OCI-LY1 (cell line): Measurements from ENCODE around the gene SQSTM1.

Experiments used
- H2AFZ ChIP-seq: fragments of 200-600 bp; sonication (generic), shearing (Covaris generic); 2 replicates; pipeline ENCODE4 v1.6.0; 2014; ENCODE audit warnings: antibody characterized with exemption, mild to moderate bottlenecking, low read length
- H3F3A ChIP-seq: fragments of 200-600 bp; sonication (generic), shearing (Covaris generic); 2 replicates; pipeline ENCODE4 v1.6.0; 2014; ENCODE audit warnings: mild to moderate bottlenecking, antibody characterized with exemption, low read length, moderate library complexity; ENCODE audit not compliant: insufficient read depth
- H3K27ac ChIP-seq: fragments of 200-600 bp; sonication (generic); 2 replicates; pipeline ENCODE4 v1.5.1; 2014; ENCODE audit warnings: low read length, mixed run types, mild to moderate bottlenecking, low read depth; ENCODE audit not compliant: poor library complexity, severe bottlenecking
- H3K27me3 ChIP-seq: fragments of 200-600 bp; sonication (generic); 2 replicates; pipeline ENCODE4 v1.6.0; 2014; ENCODE audit warnings: antibody characterized with exemption, mild to moderate bottlenecking, low read length, moderate library complexity; ENCODE audit not compliant: insufficient read depth
- H3K36me3 ChIP-seq: fragments of 200-600 bp; sonication (generic); 2 replicates; pipeline ENCODE4 v1.6.1; 2014; ENCODE audit warnings: mild to moderate bottlenecking, antibody characterized with exemption, low read length, moderate library complexity, mixed read lengths; ENCODE audit not compliant: insufficient read depth
- H3K4me1 ChIP-seq: fragments of 200-600 bp; sonication (generic); 2 replicates; pipeline ENCODE4 v1.5.1; 2014; ENCODE audit warnings: mild to moderate bottlenecking, low read length, moderate library complexity; ENCODE audit not compliant: insufficient read depth, severe bottlenecking
- H3K4me2 ChIP-seq: fragments of 200-600 bp; sonication (generic), shearing (Covaris generic); 2 replicates; pipeline ENCODE4 v1.6.1; 2014; ENCODE audit warnings: low read length
- H3K4me3 ChIP-seq: fragments of 200-600 bp; sonication (generic); 2 replicates; pipeline ENCODE4 v1.5.1; 2014; ENCODE audit warnings: low read length, low read depth, mild to moderate bottlenecking, mixed read lengths; ENCODE audit not compliant: poor library complexity, severe bottlenecking
- H3K79me2 ChIP-seq: fragments of 200-600 bp; shearing (Covaris generic); 2 replicates; pipeline ENCODE4 v1.6.1; 2016; ENCODE audit warnings: mixed run types, low read length, mixed read lengths; ENCODE audit not compliant: insufficient read depth
- H3K9ac ChIP-seq: fragments of 200-600 bp; sonication (generic), shearing (Covaris generic); 2 replicates; pipeline ENCODE4 v1.6.1; 2014; ENCODE audit warnings: mild to moderate bottlenecking, low read length, mixed read lengths
- H3K9me2 ChIP-seq: fragments of 200-600 bp; sonication (generic), shearing (Covaris generic); 2 replicates; pipeline ENCODE4 v1.6.1; 2014; ENCODE audit warnings: low read depth, mild to moderate bottlenecking, low read length, mixed read lengths
- H3K9me3 ChIP-seq: fragments of 200-600 bp; shearing (Covaris generic); 2 replicates; pipeline ENCODE4 v1.6.1; 2014; ENCODE audit warnings: low read length, mixed read lengths
- H4K20me1 ChIP-seq: fragments of 200-600 bp; sonication (generic), shearing (Covaris generic); 2 replicates; pipeline ENCODE4 v1.6.0; 2016; ENCODE audit warnings: mild to moderate bottlenecking, low read length; ENCODE audit not compliant: insufficient read depth
- EZH2 ChIP-seq: fragments of 200-600 bp; sonication (generic), shearing (Covaris generic); IDR thresholded peaks from 2 replicates; pipeline ENCODE4 v1.8.0; 2017; ENCODE audit warnings: borderline replicate concordance, mixed run types, mild to moderate bottlenecking, antibody characterized with exemption, low read length, moderate library complexity, mixed read lengths
- TF ChIP-seq, protein P1 (sequence below): fragments of 200-600 bp; sonication (generic), shearing (Covaris generic); IDR thresholded peaks from 2 replicates; pipeline ENCODE4 v1.5.1; 2017; ENCODE audit warnings: mild to moderate bottlenecking, antibody characterized with exemption, low read length, moderate library complexity, mixed read lengths

Gene SQSTM1

DNA sequence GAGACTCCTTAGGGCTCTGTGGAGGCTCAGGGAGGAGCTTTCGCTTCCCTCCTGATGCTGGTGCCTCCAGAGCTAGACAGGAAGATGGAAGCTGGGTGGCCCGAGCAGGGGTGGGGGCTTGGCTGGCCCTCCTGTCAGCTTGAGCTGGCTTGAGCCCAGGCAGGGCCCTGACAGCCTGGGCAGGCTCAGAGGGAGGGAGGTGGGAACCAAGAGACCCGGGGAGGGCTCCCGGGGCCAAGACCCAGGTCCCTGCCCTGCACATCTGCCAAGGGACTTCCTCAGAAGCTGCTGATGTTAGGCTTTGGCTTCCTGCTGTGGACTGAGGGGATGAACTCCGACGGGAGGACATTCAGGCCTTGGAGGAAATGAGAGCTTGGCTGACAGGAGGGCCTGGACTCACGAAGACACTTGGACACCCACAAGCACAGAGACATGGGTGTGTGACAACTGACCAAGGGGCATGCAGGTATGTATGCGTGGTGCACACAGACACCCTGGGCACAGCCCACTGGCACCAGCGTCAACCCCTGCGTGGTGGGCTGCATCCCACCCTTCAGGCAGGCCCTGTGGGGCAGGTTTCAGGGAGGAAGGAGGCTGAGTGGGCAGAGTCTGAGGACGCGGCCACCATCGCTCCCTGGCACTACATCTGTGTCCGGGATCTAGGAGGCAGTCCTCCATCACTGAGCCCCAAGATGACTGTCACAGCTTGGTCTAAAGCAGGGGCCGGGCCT is 28.7 kb upstream of the SQSTM1 start:
- H3K79me2 ChIP-seq: no peaks in the 10 kb centered on the region
- no peaks in the 10 kb centered on the region for H3K36me3 ChIP-seq
- no peaks in the 10 kb centered on the region for H3K9me2 ChIP-seq
- no peak overlapping the region for H3K27ac ChIP-seq
- no peak overlapping the region for H2AFZ ChIP-seq
- no peaks in the 10 kb centered on the region for H3K27me3 ChIP-seq
- TF ChIP-seq EZH2: no peak
- TF ChIP-seq, protein P1, sequence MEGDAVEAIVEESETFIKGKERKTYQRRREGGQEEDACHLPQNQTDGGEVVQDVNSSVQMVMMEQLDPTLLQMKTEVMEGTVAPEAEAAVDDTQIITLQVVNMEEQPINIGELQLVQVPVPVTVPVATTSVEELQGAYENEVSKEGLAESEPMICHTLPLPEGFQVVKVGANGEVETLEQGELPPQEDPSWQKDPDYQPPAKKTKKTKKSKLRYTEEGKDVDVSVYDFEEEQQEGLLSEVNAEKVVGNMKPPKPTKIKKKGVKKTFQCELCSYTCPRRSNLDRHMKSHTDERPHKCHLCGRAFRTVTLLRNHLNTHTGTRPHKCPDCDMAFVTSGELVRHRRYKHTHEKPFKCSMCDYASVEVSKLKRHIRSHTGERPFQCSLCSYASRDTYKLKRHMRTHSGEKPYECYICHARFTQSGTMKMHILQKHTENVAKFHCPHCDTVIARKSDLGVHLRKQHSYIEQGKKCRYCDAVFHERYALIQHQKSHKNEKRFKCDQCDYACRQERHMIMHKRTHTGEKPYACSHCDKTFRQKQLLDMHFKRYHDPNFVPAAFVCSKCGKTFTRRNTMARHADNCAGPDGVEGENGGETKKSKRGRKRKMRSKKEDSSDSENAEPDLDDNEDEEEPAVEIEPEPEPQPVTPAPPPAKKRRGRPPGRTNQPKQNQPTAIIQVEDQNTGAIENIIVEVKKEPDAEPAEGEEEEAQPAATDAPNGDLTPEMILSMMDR: no peak
- H3K9me3 ChIP-seq: no peaks in the 10 kb centered on the region
- H3F3A ChIP-seq: no peaks in the 10 kb centered on the region
- H4K20me1 ChIP-seq: no peaks in the 10 kb centered on the region
- H3K9ac ChIP-seq: no peak overlapping the region
- no peak overlapping the region for H3K4me2 ChIP-seq
- H3K4me1 ChIP-seq: peaks cover 21% of the 10 kb centered on the region
- H3K4me3 ChIP-seq: no peak overlapping the region

DNA sequence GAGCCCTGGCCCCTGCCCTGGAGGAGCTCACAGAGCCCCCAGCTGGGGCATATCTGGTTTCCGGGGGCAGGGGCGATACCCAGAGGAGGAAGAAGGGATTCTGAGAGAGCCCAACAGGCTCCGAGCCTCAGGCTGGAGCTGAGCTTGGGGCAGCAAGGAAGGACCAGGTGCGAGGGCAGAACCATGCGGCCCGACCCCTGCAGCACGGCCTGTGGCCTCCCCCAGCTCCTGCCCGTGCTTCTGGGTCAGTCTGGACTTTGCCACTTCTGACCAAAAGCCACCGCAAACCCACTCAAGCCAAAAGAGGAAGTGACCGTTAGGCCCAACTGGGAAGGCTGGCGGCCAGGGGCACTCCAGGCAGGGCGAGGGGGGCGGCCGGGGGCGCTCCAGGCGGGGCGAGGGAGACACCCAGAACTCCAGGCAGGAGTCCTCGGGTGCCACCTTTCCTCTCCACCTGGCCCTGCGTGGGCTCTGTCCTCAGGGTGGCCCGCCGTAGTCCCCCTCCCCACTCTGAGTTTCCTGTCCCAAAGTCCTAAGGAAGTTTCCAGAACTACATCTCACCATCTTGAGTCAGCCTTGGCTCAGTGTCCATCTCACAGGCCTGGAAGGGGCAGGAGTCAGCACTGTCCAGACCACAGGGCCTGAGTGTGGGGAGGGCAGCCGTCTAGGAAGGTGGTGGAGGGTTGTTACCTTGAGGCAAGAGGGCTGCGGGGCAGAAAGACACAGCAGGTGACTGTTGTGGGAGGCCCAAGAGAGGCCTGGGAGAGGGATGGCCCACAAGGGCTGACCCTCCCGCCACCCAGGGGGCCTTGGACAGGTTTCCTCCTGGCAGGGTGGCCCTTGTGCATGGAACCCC is 27.9 kb upstream of the SQSTM1 start:
- no peak for TF ChIP-seq EZH2
- TF ChIP-seq, protein P1: no peak
- Histone ChIP-seq H4K20me1 (no peaks in the 10 kb centered on the region), H3K4me3 (no peak overlapping the region), H3K36me3 (no peaks in the 10 kb centered on the region), H3K9ac (no peak overlapping the region), H3K79me2 (no peaks in the 10 kb centered on the region), H3K9me2 (no peaks in the 10 kb centered on the region), H3K27ac (no peak overlapping the region), H2AFZ (no peak overlapping the region), H3K9me3 (no peaks in the 10 kb centered on the region), H3F3A (no peaks in the 10 kb centered on the region), H3K4me2 (no peak overlapping the region), H3K4me1 (peaks cover 21% of the 10 kb centered on the region), H3K27me3 (no peaks in the 10 kb centered on the region)

DNA sequence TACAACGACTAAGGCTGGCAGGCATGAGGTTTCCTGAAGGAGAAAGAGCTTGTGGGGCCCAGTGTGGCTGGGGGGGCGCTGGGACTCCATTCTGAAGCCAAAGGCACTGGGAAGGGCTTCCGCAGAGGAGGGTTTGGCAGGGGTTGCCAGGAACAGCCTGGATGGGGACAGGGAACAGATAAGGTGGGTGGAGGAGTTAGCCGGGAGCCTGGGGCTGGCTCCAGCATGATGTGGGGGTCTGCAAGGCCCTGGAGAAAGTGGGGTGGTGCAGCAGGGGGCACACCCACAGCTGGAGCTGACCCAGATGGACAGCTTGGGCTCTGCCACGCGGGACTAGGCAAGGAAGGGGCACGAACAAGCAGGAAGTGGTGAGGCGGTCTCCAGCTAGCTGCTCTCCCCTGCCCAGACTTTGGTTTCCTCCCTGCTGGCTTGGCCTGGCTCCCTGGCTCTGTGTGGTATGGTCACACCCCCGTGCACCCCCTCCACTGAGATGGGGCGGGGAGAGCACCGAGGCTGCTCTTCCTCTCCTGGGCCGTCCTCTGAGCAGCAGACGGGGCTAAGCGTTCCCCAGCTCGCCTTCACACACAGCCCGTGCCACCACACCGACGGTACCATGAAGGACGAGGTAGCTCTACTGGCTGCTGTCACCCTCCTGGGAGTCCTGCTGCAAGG is 27.1 kb upstream of the SQSTM1 start, which contains the start of gene LTC4S:
Gene LTC4S, plus strand, starts transcription at position 519 of the 672 bp plus-strand sequence. Its CDS starts 95 bp downstream, at position 614.
- H3K4me1 ChIP-seq: peaks cover 21% of the 10 kb centered on the region
- no peaks in the 10 kb centered on the region for H4K20me1 ChIP-seq
- H3K79me2 ChIP-seq: no peaks in the 10 kb centered on the region
- H3K4me2 ChIP-seq: no peak within 1 kb of the TSS; the same call in 1 of the 2 replicates
- H3K9me3 ChIP-seq: no peaks in the 10 kb centered on the region
- H3F3A ChIP-seq: no peaks in the 10 kb centered on the region
- TF ChIP-seq, protein P1: no peak
- TF ChIP-seq EZH2: no peak
- no peak within 1 kb of the TSS for H2AFZ ChIP-seq
- no peaks in the 10 kb centered on the region for H3K27me3 ChIP-seq
- H3K9me2 ChIP-seq: no peaks in the 10 kb centered on the region
- H3K36me3 ChIP-seq: no peaks in the 10 kb centered on the region
- H3K4me3 ChIP-seq: no peak within 1 kb of the TSS
- no peak within 1 kb of the TSS for H3K9ac ChIP-seq
- H3K27ac ChIP-seq: no peak within 1 kb of the TSS
